GM19395 (cell line): Measurements from ENCODE around the gene FAM50B.
"Not testable (repeated sequence)": the region's sequence is repeated elsewhere in the genome, so short reads cannot be mapped to it uniquely, and the experiment has no call there.

Experiments
- ATAC-seq: cut with Tn5 transposase; IDR thresholded peaks from one replicate; pipeline ENCODE4 v1.9.1; 2021; ENCODE audit warnings: mild to moderate bottlenecking, moderate library complexity; ENCODE audit not compliant: unreplicated experiment

FAM50B gene

GRCh38 chr6:3847521-3847920 is 1.7 kb upstream of the FAM50B start:
- no peak for ATAC-seq

GRCh38 chr6:3848380-3848779 is 793 bp upstream of the FAM50B start:
- ATAC-seq = no peak

- peak; percentile 4 for ATAC-seq
Measured at GRCh38 chr6:3849681-3850450, 693 bp downstream of the FAM50B start.

GRCh38 chr6:3850451-3851203 is 1.5 kb downstream of the FAM50B start:
- no peak for ATAC-seq

- no peak for ATAC-seq
Measured at GRCh38 chr6:3851839-3852238, 2.7 kb downstream of the FAM50B start.

- no peak for ATAC-seq
Measured at GRCh38 chr6:3852391-3852790, 3.2 kb downstream of the FAM50B start.

GRCh38 chr6:3855866-3856265 is 6.7 kb downstream of the FAM50B start:
- no peak for ATAC-seq

- ATAC-seq = no peak
Measured at GRCh38 chr6:3856576-3856975, 7.4 kb downstream of the FAM50B start.

GRCh38 chr6:3857468-3858456 is 8.6 kb downstream of the FAM50B start:
- ATAC-seq = no peak

- no peak for ATAC-seq
Measured at GRCh38 chr6:3859878-3860552, 10.8 kb downstream of the FAM50B start.

- ATAC-seq = no peak
Measured at GRCh38 chr6:3861424-3861823, 12.3 kb downstream of the FAM50B start.

GRCh38 chr6:3862038-3862437 is 12.9 kb downstream of the FAM50B start:
- no peak for ATAC-seq

- not testable (repeated sequence) for ATAC-seq
Measured at GRCh38 chr6:3863322-3863721, 14.1 kb downstream of the FAM50B start.

- ATAC-seq = no peak
Measured at GRCh38 chr6:3865463-3865862, 16.3 kb downstream of the FAM50B start.

- no peak for ATAC-seq
Measured at GRCh38 chr6:3867641-3868502, 18.7 kb downstream of the FAM50B start.

GRCh38 chr6:3868544-3868943 is 19.4 kb downstream of the FAM50B start:
- no peak for ATAC-seq

- no peak for ATAC-seq
Measured at GRCh38 chr6:3869284-3869631, 20.1 kb downstream of the FAM50B start.

- no peak for ATAC-seq
Measured at GRCh38 chr6:3869632-3870527, 20.7 kb downstream of the FAM50B start.

- no peak for ATAC-seq
Measured at GRCh38 chr6:3870528-3870925, 21.4 kb downstream of the FAM50B start.
